ENCODE results near the gene RAET1G.
"Not testable (repeated sequence)": the region's sequence is repeated elsewhere in the genome, so short reads cannot be mapped to it uniquely, and the experiment has no call there.

RAET1G gene

DNA sequence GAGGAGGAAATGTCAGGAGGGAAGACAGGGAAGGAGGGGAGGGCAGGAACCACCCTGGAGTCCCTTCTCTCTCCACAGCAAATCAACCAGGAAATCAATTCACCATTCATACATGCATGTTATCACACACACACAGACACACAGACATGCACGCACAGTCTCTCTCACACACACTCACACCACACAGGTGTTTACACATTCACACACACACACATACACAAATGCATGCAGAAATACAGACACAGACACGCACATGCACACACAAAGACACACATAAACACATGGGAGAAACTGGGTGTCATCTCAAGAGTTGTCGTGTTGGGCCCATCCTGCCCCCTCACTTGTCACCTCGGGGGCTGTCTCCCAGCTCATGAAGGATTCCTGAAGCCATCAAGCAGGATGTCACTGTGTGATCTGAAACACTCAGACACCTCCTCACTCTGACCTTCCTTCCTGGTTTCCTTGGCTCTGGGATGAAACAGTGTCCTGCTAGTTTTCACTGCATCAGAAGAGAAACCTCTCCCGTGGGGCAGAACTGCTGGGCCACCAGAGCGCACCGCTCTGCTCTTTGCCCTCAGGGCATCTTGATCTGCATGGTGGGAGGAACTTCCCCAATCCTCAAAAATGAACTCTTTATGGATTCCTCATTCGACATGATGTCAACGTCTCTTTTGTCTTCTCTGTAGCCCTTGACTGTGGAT, 9.2 kb downstream of the RAET1G start:
- no peak for DNase-seq (ENCODE audit: low spot score)

- no peak for DNase-seq (ENCODE audit: low spot score)
These were observed 9.8 kb downstream of the RAET1G start for GRCh38 chr6:149913085-149913484.

- DNase-seq (ENCODE audit: low spot score) = not testable (repeated sequence)
These were observed 10.2 kb downstream of the RAET1G start for GRCh38 chr6:149912680-149913079.

DNA sequence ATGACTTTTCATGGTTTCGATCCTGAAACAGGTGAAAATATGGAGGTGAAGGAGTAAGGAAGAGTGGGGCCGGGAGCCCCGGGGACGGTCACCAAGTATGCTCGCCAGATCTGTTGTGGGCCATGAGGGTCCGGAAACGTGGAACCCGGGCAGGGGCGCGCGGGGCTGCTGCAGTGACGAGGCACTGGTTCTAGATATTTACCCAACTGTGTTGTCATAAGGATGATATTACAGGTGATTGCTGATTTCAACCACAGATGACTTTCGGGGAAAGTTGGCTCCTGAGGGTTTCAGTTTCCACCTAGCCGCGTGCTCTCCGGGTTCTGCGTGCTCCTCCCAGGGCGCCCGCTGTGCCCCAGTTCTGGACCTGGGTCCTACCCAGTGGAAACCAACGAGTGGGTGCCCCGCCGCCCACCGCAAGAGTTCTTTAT, 12.2 kb downstream of the RAET1G start:
- DNase-seq (ENCODE audit: low spot score) = no peak

GRCh38 chr6:149909701-149910470, 13.0 kb downstream of the RAET1G start:
- DNase-seq (ENCODE audit: low spot score) = no peak

- DNase-seq (ENCODE audit: low spot score) = not testable (repeated sequence)
These were observed 14.4 kb downstream of the RAET1G start for GRCh38 chr6:149908480-149908879.

DNA sequence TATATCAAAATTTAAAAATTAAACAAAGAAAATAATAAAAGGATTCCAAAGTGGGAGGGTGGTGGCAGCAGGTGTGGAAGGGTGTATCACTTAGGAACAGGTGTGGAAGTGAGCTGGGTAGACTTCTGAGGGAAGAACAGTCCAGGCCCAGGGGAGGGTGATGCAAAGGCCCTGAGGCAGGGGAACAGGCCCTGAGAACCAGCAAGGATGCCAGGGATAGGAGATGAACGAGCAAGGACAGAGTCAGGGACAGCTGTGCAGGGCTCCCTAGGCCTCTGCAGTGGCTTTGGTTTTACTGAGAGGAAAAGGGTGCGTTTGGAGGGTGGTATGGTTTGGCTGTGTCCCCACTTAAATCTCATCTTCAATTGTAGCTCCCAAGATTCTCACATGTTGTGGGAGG, 15.6 kb downstream of the RAET1G start:
- DNase-seq (ENCODE audit: low spot score) = no peak

- DNase-seq (ENCODE audit: low spot score) = no peak
These were observed 16.5 kb downstream of the RAET1G start for GRCh38 chr6:149906405-149906804.

DNA sequence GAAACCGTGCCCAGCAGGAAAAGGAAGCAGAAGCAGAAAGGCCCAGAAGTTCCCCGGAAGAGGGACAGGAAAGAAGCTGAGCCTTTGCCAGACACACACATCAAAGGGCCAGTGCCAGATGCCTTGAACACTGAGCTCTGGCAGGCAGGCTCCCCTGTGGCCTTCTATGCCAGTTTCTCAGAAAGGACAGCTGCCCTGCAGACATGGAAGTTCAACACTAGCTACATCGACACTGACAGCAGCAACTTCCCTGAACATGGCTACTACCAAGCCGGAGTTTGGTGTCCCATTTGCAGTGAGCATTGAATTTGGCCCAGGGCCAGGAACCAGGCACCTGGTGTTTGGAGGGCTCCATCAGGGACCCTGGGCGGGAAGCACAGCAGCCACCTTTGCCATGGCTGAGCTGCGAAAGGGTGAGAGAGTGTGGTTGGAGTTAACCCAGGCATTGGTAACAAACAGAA, 17.0 kb downstream of the RAET1G start:
- no peak for DNase-seq (ENCODE audit: low spot score)

DNA sequence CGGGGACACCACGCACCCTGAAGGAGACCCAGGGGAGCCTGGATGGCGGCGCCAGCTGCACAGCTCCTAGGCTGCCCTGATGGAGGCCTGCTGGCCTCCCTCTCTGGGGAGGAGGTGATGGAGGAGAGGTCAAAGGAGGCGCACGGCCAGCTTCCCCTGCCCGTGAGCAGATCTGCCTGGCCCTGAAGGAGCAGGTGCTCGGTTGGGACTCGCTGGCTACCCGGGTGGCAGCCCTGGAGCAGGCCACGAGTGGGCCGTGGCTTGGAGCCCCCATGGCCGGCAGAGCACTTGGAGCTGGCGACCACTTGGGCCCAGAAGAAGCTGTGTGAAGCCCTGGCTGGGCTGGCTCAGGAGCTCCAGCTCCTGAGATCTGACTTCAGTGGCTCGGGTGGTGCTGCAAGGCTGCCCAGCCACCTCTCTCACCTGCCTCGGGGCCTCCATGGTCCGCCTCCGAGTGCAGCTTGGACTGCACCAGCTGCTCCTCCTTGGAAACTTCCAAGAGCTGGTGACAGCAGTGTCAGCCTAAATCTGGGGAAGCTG, 17.5 kb downstream of the RAET1G start:
- DNase-seq (ENCODE audit: low spot score) = no peak

DNA sequence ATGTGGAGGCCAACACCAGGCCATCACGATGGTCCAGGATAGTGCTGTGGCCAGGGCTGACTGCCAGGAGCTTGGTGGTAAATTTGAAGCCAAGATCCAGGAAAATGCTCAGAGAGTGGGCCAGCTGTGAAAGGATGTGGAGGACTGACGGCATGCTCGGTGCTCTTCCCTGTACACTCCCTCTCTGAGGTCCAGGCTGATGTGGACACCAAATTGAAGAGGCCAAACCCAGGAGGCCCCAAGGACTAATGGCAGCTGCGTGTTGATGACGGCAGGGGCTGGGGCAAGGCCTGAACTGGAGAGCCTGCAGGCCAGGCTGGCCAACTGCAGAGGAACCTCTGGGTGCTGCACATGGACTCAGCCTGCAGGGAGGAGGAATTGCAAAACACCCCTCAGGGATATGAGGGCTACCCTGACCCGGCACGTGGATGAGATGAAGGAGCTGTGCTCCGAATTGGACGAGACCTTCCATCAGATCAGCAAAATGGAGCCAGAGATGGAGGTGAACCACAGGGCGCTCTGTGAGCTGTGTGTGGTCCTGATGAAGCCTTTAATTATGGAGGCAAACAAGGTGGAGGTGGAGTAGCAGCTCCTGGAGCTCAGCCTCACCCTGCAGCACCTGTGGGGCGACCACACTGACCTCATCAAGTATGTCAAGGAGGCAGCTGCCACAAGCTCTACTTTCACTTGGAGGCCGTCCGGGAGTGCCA, 18.1 kb downstream of the RAET1G start:
- no peak for DNase-seq (ENCODE audit: low spot score)

DNA sequence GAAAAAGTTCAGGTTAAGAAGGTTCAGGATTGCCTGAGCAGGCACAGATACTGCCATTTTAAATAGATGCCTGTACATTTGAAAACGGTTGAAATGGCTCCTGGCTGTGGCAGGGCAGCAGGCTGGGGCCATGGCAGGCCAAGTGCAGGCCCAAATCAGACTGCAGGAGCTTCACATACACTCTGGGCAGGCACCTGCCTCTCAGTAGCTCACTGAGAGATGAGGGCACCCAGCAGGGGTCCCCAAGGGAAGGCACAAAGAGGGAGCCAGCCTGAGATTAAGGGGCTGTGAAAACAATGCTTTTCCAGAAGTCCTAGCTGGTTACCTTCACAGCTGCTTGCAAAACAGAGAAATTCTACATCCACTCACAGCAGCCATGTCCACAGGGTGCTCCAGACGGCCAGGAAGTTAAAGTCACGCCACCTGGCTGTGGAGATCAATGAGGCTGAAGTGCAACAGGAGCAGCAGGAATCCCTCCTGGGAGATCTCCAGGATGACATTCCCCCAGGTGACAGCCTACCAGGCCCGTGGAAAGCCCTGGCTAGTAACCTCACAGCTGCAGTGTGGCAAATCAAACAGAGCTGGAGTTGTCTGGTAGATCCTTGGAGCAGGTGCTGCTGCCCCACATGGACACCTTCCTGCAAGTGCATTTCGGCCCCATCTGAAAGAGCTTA, 18.8 kb downstream of the RAET1G start:
- DNase-seq (ENCODE audit: low spot score) = no peak

- DNase-seq (ENCODE audit: low spot score) = no peak
These were observed 21.3 kb downstream of the RAET1G start for GRCh38 chr6:149901444-149902140.

- no peak for DNase-seq (ENCODE audit: low spot score)
These were observed 22.1 kb downstream of the RAET1G start for GRCh38 chr6:149900620-149901443.

- DNase-seq (ENCODE audit: low spot score) = no peak
These were observed 22.8 kb downstream of the RAET1G start for GRCh38 chr6:149899926-149900619.

DNA sequence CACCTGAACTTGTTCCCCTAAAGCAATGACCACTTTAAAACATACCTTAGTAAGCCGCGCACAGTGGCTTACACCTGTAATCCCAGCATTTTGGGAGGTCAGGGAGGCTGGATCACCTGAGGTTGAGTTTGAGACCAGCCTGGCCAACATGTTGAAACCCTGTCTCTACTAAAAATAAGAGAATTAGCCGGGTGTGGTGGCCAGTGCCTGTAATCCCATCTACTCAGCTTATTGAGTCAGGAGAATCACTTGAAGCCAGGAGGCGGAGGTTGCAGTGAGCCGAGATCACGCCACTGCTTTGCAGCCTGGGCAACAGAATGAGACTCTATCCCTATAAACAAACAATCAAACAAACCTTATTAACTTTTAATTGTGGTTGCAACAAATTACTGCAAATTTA, 23.4 kb downstream of the RAET1G start:
- no peak for DNase-seq (ENCODE audit: low spot score)

- no peak for DNase-seq (ENCODE audit: low spot score)
These were observed 24.0 kb downstream of the RAET1G start for GRCh38 chr6:149898966-149899365.

DNA sequence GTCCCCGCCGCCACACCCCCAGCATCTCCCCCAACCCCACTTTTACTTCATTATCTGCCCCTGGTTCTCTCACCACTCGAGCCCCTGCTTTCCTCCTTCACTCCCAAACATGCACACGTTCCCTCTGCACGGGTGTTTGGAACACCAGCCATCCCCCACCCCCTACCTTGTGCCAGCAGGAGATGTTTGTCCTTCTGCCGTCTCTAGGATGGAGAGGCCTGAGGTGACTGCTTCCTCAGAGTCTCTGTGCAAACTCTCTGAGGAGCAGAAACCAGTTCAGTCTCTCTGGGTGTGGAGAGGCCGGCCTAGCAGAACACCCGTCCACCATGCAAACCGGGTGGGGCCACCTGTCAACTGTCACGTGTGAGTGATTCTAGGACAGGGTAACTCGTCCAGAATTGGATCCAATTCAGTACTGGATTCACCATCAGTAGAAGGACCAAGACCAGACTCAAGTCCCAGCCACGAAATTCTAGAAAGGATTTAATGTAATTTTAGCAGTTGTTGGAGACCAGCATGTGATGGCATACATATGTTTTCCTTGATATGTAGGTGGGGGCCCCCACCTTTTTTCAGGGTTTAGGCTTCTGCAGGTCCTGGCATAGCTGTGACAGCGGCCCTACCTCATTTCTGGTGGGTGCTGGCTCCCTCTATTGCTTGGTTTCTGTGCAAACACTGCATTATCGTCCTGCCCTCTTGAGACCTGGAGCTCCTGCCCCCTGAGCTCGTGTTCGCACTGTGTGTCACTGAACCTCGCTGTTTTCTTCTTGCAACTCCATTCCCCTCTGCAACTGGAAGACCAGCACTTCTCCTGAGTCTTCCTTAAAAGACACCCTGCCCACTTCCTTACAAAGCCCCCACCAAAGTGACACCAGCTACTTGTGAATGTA, 24.8 kb downstream of the RAET1G start, which contains the start of gene RAET1E:
Gene RAET1E (minus strand): TSS at position 259 of the 890 bp plus-strand sequence. CDS start 7,212 bp downstream, outside the sequence.
- DNase-seq (ENCODE audit: low spot score) = no peak
